GM19463 (cell line): ENCODE results near the gene IZUMO2.
"Not testable (repeated sequence)": the region's sequence is repeated elsewhere in the genome, so short reads cannot be mapped to it uniquely, and the experiment has no call there.

Source experiments
- ATAC-seq: cut with Tn5 transposase; IDR thresholded peaks from one replicate; pipeline ENCODE4 v1.9.1; 2021; ENCODE audit warnings: mild to moderate bottlenecking, moderate library complexity; ENCODE audit not compliant: unreplicated experiment

IZUMO2 gene

DNA sequence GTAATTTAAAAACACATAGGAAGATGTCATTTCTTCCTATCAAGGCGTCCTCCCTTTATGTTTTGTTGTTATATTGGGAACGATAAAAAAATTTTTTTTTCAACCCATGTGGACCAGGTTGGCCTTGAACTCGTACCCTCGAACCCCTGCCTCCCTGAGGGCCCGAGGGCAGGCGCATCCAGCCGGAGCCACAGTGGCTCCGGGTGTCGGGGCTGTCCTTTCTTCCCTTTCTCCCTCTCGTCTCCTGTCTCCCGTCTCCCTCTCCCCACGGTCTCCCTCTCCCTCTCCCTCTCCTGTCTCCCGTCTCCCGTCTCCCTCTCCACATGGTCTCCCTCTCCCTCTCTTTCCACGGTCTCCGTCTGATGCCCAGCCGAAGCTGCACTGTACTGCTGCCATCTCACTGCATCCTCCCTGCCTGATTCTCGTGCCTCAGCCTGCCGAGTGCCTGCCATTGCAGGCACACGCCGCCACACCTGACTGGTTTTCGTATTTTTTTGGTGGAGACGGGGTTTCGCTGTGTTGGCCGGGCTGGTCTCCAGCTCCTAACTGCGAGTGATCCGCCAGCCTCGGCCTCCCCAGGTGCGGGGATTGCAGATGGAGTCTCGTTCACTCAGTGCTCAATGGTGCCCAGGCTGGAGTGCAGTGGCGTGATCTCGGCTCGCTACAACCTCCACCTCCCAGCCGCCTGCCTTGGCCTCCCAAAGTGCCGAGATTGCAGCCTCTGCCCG is 22.8 kb downstream of the IZUMO2 start:
- ATAC-seq: not testable (repeated sequence)

DNA sequence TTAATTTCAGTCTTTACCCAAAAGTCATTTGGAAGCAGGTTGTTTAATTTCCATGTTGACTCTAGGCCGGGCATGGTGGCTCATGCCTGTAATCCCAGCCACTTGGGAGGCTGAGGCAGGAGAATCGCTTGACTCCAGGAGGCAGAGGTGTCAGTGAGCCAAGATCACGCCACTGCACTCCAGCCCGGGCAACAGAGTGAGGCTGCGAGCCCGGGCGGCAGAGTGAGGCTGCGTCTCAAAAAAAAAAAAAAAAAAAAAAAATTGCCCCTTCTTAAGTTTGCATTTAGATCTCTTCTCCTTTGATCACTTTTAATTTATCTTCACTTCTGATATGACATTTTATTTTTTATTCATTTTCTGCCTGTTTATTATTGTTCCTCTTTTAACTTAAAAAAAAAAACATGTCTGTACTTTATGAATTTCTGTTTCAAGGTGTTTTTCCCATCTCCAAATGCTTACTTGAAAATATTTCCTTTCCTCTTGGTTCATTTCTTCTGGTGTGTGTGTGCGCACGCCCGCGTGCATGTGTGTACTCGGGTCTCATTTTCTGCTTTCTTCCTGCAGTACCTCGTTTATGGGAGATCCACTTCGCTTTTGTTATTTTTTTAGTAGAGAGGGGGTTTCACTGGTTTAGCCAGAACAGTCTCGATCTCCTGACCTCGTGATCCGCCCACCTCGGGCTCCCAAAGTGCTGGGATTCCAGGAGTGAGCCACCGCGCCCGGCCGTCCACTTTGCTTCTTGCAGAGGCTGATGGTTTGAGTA is 26.3 kb downstream of the IZUMO2 start:
- ATAC-seq: not testable (repeated sequence)

DNA sequence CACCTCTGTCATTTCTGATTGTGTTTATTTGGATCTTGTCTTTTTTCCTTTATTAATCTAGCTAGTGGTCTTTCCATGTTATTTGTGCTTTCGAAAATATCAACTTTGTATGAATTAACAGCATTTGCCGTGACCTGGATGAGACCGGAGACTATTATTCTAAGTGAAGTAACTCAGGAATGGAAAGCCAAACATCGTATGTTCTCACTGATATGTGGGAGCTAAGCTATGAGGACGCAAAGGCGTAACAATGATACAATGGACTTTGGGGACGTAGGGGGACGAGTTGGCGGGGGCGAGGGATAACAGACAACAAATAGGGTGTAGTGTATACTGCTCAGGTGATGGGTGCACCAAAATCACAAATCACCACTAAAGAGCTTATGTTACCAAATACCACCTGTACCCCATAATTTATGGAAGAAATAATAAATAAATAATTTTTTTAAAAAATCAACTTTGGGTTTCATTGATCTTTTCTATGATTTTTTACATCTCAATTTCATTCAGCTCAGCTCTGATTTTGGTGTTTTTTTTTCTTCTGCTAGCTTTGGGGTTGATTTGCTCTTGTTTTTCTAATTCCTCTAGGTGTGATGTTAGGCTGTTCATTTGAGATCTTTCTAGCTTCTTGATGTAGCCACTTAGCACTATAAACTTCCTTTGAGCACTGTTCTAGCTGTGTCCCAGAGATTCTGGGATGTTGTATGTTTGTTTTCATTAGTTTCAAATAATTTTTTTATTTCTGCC is 27.1 kb downstream of the IZUMO2 start:
- not testable (repeated sequence) for ATAC-seq

DNA sequence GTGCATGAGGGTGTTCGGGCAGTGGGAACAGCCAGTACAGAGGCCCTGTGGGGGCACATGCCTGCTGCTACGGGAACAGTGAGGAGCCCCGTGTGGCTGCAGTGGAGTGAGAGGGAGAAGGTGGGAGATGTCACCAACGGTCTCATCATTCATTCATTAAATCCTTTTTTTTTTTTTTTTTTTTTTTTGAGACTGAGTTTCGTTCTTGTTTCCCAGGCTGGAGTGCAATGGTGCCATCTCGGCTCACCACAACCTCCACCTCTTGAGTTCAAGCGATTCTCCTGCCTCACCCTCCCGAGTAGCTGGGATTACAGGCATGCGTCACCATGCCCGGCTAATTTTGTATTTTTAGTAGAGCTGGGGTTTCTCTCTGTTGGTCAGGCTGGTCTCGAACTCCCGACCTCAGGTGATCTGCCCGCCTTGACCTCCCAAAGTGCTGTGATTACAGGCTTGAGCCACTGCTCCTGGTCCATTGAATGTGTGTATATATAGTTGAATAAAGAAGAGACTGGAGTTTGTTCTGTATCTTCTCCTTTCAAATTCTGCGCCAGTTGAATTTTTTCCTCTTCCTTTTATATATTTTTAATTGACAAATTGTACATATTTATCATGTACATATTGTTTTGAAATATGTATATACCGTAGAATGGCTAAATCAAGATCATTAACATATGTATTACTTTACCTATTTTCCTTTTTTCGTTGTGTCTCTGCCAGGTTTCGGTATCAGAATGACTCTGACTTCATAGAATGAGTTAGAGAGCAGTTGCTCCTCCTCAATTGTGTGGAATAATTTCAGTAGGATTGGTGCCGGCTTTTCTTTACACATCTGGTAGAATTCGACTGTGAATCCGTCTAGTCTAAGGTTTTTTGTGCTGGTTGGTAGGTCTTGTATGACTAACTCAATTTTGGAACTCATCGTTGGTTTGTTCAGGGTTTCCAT is 28.0 kb downstream of the IZUMO2 start:
- not testable (repeated sequence) for ATAC-seq

DNA sequence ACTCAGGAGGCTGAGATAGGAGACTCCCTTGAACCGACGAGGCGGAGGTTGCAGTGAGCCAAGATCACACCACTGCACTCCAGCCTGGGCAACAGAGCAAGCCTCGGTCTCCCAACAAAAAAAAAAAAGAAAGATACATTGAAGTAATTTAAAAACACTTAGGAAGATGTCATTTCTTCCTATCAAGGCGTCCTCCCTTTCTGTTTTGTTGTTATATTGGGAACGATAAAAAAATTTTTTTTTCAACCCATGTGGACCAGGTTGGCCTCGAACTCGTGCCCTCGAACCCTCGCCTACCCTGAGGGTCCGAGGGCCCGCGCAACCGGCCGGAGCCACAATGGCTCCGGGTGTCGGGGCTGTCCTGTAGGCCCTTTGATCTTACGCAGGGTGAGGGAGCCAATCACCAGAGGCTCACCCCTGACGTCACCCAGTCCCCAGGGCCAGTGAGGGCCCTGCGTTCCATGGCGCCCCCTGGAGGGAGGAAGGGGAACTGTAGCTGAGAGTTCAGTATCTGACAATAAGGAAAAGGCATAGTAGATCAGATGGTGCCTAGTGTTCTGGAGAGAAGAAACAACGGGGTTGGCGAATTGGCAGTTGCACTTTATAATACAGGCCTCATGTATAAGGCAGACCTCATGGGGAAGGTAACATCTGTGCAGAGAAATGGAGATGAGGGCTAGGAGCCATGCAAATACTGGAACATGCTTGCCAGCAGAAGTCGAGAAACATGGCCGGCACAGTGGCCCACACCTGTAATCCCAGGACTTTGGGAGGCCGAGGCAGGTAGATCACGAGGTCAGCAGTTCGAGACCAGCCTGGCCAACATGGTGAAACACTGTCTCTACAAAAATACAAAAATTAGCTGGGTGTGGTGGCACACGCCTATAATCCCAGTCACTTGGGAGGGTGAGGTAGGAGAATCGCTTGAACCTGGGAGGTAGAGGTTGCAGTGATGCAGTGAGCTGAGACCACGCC is 29.3 kb downstream of the IZUMO2 start:
- not testable (repeated sequence) for ATAC-seq

DNA sequence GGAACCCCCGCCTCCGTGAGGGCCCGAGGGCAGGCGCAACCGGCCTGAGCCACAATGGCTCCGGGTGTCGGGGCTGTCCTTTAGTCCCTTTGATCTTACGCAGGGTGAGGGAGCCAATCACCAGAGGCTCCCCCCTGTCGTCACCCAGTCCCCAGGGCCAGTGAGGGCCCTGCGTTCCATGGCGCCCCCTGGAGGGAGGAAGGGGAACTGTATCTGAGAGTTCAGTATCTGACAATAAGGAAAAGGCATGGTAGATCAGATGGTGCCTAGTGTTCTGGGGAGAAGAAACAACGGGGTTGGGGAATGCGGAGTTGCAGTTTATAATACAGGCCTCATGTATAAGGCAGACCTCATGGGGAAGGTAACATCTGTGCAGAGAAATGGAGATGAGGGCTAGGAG is 59.1 kb downstream of the IZUMO2 start:
- not testable (repeated sequence) for ATAC-seq

DNA sequence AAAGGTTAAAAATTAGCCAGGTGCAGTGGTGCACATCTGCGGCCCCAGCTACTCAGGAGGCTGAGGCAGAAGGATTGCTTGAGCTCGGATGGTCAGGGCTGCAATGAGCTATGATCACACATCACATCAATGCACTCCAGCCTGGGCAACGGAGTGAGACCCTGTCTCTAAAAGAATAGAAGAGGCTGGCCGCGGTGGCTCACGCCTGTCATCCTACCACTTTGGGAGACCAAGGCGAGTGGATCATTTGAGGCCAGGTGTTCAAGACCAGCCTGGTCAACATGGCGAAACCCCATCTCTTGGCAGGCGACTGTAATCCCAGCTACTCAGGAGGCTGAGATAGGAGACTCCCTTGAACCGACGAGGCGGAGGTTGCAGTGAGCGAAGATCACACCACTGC is 59.7 kb downstream of the IZUMO2 start:
- not testable (repeated sequence) for ATAC-seq
